ENCODE measurements around the gene CYP26B1.

DNA sequence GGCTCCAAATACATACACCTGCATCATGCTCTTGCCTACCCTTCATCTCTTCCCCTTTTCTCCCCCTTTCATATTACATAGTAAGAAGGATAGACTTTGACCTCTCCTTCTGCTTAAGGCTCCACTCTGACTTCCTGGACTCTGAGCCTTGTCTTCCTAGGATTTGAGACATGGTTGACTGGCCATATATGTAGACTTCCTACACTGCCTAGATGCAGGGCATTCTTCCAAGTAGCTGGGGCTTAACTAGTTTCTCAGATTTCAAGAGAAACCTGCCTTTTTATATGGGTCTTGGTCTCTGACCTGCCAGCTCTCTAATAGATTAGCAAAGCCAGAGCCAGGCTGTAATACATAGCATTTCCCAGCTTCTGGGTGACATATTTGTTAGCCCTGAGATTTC lies 35.4 kb upstream of the CYP26B1 start:
- TF ChIP-seq POLR2A (IDR thresholded peaks at IDR 0.05), result no peak
- TF ChIP-seq, protein P1, sequence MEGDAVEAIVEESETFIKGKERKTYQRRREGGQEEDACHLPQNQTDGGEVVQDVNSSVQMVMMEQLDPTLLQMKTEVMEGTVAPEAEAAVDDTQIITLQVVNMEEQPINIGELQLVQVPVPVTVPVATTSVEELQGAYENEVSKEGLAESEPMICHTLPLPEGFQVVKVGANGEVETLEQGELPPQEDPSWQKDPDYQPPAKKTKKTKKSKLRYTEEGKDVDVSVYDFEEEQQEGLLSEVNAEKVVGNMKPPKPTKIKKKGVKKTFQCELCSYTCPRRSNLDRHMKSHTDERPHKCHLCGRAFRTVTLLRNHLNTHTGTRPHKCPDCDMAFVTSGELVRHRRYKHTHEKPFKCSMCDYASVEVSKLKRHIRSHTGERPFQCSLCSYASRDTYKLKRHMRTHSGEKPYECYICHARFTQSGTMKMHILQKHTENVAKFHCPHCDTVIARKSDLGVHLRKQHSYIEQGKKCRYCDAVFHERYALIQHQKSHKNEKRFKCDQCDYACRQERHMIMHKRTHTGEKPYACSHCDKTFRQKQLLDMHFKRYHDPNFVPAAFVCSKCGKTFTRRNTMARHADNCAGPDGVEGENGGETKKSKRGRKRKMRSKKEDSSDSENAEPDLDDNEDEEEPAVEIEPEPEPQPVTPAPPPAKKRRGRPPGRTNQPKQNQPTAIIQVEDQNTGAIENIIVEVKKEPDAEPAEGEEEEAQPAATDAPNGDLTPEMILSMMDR (IDR thresholded peaks at IDR 0.05), result no peak
